Stimulated activated CD8-positive, alpha-beta memory T cell treated with anti-CD3 and anti-CD28 coated beads, Interleukin-15, amount 100 ng/mL, for 48 hours (primary cell): Measurements from ENCODE around the gene ZSWIM1.
A peak's percentile ranks its signal among the peaks of the same experiment; 100 is the strongest.
"Not testable (repeated sequence)": the region's sequence is repeated elsewhere in the genome, so short reads cannot be mapped to it uniquely, and the experiment has no call there.

Source experiments
- DNase-seq, 2 donors: peaks; one replicate each; pipeline ENCODE4 v3.0.0-alpha.2; 2020; ENCODE audit warnings: low read depth in 2 of 2

Gene ZSWIM1

DNA sequence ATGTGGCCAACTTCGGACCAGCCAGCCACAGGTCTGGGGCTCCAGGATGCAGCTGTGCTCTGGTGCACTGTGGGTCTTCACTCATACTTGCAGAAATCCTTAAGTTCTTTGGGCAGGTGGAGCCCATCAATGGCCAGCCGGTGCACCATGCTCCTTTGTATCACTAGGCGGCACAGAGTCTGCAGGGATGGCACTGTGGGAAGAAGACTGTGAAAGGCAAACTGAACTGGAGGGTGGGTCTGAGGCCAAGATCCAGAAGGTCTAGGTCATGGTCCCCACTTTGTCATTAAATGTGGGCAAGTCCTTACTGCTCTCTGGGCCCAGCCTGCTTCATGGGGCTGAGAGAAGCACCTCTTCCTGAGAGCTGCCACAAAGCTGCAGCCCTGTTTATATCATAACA lies 7.7 kb downstream of the ZSWIM1 start:
- DNase-seq, result no peak

DNA sequence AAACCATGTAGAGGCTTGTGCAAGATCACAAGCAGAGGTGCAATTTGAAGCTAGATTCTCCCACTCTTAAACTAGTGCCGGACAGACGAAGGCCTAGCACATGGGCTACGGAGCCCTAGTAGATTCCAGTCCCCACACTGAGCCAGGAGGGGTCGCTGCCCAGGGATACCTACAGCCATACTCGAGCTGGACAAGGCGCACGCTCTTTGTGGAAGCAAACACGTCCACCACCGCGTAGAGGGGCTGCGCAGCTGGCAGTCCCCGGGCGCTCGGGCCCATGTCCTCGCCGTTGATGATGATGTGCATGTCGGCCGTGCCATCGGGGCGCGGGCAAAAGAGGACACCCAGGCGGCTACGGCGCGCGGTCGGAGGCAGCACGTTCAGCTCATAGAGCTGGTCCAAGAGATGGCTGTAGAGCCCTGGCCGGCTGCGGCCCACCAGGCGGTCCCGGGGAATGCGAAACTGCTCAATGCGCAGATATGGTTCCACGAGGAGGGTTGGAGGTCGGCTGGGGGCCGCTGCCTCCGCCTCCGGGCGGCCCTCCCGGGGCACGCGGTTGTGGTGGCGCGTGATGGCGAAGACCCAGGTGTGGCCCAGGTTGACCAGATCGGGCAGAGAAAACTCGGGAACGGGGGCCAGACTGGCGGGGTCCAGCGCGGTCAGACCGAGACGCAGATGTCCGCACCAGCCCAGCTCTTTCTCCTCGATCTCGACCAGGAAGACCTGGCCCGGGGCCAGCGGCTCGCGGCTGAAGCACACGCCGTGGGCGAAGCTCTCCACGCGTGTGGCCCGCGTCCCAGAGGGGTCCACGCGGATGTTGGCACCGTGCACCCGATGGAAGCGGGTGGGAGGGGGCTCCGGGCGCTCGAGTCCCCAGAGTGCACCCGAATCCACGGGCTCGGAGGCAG lies 9.3 kb downstream of the ZSWIM1 start:
- peak; percentile 39 to 42 for DNase-seq

DNA sequence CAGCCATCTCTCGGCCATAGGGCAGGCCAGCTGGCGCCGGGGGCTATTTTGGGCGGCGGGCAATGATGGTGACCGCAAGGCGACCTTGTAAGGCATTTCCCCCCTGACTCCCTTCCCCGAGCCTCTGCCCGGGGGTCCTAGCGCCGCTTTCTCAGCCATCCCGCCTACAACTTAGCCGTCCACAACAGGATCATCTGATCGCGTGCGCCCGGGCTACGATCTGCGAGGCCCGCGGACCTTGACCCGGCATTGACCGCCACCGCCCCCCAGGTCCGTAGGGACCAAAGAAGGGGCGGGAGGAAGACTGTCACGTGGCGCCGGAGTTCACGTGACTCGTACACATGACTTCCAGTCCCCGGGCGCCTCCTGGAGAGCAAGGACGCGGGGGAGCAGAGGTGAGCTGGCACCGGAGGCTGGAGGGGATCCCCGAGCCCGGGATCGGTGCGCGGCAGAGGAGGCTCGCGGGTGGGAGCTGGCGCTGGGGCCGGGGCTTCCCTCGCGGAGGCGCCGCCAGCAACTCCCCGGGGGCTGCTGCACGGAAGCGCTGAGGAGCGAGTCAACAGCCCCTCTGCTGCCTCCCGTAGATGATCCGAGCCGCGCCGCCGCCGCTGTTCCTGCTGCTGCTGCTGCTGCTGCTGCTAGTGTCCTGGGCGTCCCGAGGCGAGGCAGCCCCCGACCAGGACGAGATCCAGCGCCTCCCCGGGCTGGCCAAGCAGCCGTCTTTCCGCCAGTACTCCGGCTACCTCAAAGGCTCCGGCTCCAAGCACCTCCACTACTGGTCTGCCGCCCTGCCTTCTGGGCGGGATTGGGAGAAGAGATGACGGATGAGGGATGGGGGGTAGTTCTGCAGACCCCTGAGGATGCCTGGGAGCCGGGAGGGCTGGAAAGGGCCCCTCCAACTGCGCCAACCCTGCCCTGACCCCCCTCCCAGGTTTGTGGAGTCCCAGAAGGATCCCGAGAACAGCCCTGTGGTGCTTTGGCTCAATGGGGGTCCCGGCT lies 10.3 kb downstream of the ZSWIM1 start, which contains the start of the genes CTSA and NEURL2:
TSS of gene CTSA (plus strand) at position 351 of the 999 bp plus-strand sequence. CDS start at position 585, 234 bp downstream.
TSS of gene NEURL2 (minus strand) at position 224 of the 999 bp plus-strand sequence. CDS start at position 7, 217 bp downstream.
- DNase-seq, result peak; percentile 74 to 79

DNA sequence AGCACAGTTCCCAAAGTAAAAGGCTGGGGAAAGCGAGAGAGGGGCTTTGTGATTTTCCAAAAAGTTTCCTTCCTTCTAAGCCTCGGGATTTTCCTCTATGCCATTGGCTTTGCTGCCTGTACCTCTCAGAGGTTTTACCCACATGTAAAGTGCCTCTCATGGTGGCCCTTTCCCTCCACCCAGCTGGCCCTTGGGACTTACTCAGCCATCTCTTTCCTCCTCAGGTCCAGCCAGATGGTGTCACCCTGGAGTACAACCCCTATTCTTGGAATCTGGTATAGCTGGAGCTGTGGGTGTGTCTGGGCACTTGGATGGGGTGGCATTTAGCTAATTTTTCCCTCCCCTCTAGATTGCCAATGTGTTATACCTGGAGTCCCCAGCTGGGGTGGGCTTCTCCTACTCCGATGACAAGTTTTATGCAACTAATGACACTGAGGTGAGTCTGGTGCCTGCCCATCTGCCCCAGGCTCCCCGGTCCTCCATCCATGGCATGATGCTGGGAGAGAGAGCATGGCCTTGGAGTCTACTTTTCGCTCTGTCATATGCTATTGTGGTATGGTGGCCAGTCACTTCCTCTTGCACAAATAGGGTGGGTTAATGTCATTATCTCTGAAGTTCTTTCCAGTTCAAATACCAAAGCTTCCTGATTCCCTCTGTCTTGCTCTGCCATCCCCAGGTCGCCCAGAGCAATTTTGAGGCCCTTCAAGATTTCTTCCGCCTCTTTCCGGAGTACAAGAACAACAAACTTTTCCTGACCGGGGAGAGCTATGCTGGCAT lies 11.2 kb downstream of the ZSWIM1 start:
- DNase-seq, result no peak

DNA sequence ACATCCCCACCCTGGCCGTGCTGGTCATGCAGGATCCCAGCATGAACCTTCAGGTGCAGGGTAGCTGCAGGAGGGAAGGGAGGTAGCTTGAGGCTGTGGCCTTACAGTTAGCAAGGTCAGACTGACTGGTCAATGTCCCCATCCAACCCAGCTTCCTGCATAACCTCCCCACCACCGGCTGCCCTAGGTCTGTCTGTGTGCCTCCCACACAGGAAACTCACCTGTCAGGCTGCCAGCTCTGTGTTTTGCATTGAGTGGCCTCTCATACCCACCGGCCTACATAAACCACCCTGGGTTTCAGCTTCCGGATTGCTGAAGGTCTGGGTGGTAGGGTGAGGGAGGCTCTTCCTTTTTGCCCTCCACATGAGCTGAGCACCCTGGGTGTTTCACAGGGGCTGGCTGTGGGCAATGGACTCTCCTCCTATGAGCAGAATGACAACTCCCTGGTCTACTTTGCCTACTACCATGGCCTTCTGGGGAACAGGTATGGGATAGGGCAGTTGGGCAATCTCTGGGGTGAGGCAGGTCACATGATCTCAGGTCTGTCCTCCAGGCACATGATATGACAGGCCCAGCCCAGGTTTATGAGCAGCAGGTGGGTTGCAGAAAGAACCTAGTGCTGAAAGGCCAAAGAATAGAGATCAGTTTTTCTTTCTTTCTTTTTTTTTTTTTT lies 11.9 kb downstream of the ZSWIM1 start:
- no peak for DNase-seq

DNA sequence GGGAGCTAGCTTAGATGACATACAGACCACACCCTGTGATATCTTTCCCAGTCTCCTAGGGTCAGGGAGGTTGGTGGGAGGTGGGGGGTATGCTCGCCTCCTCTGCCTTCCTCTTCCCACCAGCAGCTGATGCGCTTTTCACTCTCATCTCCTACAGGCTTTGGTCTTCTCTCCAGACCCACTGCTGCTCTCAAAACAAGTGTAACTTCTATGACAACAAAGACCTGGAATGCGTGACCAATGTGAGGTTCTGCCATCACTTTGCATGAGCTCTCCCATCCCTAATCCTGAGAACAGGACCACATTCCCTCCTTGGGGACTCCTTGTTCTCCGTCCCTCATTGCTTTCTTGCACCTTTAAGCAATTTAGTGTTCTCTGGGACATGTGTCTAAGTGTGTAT lies 12.8 kb downstream of the ZSWIM1 start:
- no peak for DNase-seq

DNA sequence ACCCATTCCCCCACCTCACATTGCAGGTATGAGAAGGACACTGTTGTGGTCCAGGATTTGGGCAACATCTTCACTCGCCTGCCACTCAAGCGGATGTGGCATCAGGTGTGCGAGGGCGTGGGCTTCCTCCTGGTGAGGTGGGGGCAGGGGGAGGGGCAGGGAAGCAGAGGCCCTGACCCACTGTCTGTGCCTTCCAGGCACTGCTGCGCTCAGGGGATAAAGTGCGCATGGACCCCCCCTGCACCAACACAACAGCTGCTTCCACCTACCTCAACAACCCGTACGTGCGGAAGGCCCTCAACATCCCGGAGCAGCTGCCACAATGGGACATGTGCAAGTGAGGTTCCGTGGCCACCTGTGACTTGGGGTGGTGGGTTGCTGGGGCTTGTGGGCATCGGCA lies 13.8 kb downstream of the ZSWIM1 start:
- DNase-seq, result no peak

DNA sequence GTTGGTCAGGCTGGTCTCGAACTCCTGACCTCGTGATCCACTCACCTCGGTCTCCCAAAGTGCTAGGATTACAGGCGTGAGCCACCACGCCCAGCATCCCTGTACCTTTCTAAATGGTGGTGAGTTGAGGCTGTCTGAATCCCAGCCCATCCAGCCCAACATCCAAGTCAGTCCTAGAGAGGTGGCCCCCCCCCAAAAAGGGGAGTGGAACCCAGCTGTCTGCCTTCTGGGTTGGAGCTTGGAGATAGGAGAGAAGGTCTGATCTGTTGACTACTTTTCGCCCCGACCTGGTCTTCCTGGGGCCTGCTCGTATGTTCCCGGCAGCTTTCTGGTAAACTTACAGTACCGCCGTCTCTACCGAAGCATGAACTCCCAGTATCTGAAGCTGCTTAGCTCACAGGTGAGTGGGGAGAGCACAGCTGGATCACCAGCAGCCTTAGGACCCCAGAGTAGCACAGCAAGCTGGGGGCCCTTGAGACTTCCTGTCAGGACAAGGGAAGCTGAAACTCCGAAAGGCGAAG lies 15.7 kb downstream of the ZSWIM1 start:
- DNase-seq, result no peak

DNA sequence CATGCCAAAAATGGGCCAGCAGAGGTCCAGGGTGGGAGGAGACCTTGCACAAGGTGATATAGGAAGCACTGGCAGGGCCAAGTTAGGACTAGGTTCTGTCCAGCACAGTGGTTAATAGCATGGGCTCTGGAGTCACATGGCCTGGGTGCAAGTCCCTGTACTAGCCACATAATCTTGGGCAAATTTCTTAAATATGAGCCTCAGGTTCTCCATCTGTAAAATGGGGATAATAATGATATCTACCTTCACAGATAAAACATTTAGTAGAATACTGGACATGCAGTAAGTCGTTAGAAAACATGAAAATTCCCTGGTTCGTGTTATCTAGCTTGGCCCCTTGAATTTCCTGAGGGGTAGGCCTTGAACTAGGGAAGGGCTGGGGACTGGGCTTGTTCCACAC lies 16.3 kb downstream of the ZSWIM1 start:
- no peak for DNase-seq

DNA sequence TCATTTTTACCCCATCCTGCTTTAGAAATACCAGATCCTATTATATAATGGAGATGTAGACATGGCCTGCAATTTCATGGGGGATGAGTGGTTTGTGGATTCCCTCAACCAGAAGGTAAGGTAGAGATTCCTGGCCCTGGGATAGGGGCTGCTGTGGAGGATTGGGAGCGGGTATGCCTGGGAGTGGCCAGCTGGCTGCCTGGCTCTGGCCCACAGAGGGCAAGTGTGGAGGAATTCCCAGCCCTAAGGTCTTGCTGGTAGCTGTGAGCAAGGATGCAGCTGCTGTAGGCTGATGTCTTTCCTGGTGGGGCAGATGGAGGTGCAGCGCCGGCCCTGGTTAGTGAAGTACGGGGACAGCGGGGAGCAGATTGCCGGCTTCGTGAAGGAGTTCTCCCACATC lies 16.7 kb downstream of the ZSWIM1 start:
- no peak for DNase-seq

DNA sequence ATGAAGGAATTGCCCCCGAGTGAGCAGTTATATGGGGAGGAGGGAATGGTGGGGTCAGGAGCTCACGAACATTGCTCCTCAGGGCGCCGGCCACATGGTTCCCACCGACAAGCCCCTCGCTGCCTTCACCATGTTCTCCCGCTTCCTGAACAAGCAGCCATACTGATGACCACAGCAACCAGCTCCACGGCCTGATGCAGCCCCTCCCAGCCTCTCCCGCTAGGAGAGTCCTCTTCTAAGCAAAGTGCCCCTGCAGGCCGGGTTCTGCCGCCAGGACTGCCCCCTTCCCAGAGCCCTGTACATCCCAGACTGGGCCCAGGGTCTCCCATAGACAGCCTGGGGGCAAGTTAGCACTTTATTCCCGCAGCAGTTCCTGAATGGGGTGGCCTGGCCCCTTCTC lies 17.3 kb downstream of the ZSWIM1 start:
- DNase-seq, result no peak

DNA sequence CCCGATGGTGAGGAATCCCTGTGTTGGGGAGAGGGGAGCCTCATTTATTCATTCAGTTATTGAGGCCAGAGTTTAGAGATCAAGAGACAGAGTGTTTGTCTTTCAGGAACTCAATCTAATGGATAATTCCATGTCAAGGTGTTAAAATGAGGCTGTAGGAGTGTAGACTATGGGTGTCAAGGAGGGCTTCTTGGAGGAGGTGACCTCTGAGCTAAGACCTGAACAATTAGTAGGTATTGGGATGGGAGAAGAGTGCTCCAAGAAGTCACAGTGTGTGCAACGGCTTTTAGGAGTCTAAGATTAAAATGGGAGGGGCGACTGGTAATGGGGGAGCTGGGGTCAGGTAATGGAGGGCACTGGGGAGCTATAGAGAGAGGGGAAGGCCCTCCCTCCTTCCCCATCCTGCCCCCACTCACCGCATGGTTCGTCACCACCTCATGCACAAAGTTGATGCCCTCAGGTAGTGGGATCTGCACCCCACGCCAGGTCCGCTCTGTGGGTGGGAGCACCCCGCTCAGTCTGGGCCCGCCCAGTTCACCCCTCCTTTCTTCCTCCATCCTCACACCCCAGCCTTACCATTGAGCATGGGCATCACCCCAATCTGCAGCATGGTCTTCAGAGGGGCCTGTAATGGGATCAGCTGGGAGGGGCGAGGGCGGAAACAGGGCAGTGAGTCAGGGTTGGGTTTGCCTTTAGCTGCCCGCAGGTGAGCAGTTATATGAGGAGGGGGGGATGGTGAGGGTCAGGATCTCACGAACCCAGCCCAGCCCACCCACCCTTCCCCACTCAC lies 18.2 kb downstream of the ZSWIM1 start:
- no peak for DNase-seq

DNA sequence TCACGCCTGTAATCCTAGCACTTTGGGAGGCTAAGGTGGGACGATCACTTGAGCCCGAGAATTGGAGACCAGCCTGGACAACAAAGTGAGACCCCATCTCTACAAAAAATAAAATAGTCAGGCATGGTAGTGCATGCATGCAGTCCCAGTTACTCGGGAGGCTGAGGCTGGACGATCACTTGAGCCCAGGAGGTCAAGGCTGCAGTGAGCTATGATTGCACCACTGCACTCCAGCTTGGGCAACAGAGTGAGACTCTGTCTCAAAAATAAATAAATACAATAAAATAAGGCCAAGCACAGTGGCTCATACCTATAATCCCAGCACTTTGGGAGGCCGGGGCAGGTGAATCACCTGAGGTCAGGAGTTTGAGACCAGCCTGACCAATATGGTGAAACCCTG lies 20.3 kb downstream of the ZSWIM1 start:
- DNase-seq, result not testable (repeated sequence)

DNA sequence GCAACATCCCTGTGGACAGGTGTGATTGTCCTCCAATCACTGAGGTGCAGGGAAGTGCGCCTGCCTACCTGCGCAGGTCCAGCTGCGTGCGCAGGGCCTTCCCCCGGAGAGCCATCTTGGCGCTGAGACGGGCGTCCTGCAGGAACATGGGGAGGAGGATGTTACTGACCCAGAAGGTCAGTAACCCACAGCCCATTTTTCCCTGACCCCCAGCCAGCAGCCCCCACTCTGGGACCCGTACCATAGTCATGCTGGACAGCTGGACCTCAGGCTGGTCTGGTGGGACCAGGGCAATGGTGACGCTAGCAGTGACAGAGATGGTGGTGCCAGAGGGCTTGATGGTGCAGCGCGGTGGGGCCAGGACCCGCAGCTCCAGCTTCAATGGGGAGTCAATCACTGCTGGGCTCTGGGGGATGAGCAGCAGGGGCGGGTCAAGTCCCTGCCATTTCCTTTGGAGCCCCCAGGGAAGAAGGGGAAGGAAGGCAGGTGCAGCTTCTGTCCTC lies 21.2 kb downstream of the ZSWIM1 start:
- DNase-seq, result no peak

DNA sequence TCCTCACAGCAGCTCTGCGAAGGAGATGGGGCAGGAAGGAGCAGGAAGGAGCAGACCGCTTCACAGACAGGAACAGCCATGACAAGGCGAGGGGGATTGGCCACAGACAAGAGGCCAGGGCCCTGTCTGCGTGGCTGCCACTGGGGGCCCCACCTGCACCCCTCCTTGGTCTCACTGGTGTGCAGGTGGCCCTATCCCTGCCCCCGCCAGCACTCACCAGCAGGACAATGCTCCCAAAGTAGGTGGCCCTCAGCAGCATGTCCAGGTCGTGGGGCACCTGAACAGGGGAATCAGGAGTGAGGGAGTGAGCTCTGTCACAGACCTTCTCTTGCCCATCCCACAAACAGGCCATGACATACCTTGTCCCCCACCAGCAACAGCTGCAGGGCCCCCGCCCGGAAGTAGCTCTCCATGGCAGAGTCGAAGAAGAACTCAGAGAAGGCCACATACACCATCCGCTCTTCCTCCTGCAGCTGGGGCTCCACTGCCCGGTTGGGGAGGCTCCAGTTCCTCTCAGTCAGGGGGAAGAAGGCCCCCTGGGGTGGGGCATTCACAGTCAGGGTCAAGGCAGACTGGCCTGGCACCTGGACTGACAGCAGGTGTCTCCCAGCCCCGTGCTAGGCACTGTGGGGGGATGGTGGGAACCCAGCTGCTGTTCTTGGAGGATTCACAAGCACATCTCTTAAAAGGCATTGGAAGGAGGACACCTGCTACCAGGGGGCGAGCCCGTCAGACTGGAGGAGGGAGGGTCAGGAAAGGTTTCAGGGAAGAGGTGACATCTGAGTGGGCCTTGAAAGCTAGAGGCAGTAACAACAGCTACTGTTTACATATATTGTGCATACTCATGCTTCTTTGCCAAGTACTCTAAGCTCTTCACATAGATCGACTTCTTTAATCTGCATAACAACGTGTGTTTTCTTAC lies 23.8 kb downstream of the ZSWIM1 start:
- DNase-seq, result no peak

DNA sequence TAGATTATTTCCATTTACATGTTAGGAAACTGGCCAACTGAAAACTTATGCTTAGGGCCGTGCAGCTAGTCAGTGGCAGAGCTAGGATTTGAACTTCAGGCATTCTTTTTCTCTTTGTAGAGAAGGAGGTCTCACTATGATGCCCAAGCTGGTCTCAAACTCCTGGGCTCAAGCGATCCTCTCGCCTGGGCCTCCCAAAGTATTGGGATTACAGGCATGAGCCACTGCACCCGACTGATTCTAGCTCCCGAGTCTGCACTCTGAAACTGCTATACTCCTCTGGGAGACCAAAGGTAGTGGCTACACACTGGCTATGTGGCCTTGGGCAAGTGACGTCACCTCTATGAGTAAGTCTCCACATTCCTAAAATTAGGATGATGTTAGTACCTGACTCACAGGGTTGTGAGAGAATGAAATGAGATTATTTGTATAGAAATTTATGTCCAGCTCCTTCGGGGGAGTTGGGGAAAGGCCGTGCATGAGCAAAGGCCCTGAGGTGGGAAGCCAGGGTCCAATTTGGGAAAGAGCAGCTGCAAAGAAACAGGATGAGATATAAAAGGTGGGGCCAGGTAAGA lies 24.6 kb downstream of the ZSWIM1 start:
- DNase-seq, result no peak

DNA sequence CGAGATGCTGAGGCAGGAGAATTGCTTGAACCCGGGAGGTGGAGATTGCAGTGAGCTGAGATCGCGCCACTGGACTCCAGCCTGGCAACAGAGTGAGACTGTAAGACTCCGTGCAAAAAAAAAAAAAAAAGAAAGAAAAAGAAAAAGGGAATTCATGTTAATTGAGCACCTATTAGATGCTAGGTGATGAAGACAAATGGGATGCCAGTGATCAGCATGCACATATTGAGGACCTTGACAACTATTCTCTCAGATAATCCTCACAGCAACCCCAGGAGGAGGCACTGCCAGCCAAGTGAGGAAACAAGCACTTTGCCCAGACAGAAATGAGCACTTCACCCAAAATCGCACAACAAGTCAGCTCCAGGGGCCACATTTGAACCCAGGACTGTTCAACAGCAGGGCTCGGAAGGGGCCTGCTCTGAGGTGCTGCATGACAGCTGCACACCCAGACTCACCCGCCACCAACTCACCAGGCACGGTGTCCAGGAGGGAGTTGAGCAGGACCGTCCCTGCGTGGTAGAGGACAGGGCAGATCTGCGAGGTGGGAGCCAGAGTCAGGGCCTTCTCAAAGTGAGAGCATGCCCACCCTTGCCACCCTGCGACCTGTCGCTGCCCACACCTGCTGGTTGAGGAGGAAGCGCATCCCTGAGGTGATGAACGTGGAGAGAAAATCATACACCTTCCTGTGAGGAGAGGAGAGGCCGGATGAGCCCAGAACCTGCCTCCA lies 26.4 kb downstream of the ZSWIM1 start:
- DNase-seq, result no peak
